ENCODE data around the gene PLCL1. TPM values are rescaled to one million over a fixed set of nuclear protein-coding genes. Genes with fewer than 3 reads are reported as not detected.

Gene PLCL1
- total RNA-seq, 6 donors from 2014 or later, result 5.3 to 17.0 (median 8.1) TPM

GRCh38 chr2:197925204-197925603 lies 120.8 kb downstream of the PLCL1 start:
- ATAC-seq (ENCODE audit: low FRiP score in 2 of 2), result no peak
- Histone ChIP-seq H3K4me3 (no peak overlapping the region), H3K9me3 (no peaks in the 10 kb centered on the region), H3K4me1 (peaks cover 0 to 12% (median 7%) of the 10 kb centered on the region in 4 donors), H3K27me3 (no peaks in the 10 kb centered on the region), H3K27ac (no peak overlapping the region), H3K36me3 (no peaks in the 10 kb centered on the region)
- no peak for DNase-seq
- TF ChIP-seq CTCF (IDR thresholded peaks at IDR 0.05) (no peak), EP300 (IDR thresholded peaks at IDR 0.05) (no peak), POLR2A (IDR thresholded peaks at IDR 0.05) (no peak)

- no peak for TF ChIP-seq EP300 (IDR thresholded peaks at IDR 0.05)
- no peak for TF ChIP-seq POLR2A (IDR thresholded peaks at IDR 0.05)
- no peak for TF ChIP-seq POLR2AphosphoS5 (IDR thresholded peaks at IDR 0.05)
- no peak for TF ChIP-seq CTCF (IDR thresholded peaks at IDR 0.05)
- Histone ChIP-seq H3K27ac (no peak overlapping the region), H3K36me3 (no peaks in the 10 kb centered on the region), H3K9me3 (no peaks in the 10 kb centered on the region), H3K4me3 (no peak overlapping the region), H3K4me1 (peaks cover 0 to 11% (median 7%) of the 10 kb centered on the region in 4 donors), H3K27me3 (no peaks in the 10 kb centered on the region)
- no peak for ATAC-seq (ENCODE audit: low FRiP score in 2 of 2)
- DNase-seq, result no peak
Measured at GRCh38 chr2:197925976-197926375, 121.6 kb downstream of the PLCL1 start.

- Histone ChIP-seq H3K4me3 (no peak overlapping the region), H3K4me1 (peaks cover 0 to 11% (median 7%) of the 10 kb centered on the region in 4 donors), H3K9me3 (no peaks in the 10 kb centered on the region), H3K36me3 (no peaks in the 10 kb centered on the region), H3K27ac (no peak overlapping the region), H3K27me3 (no peaks in the 10 kb centered on the region)
- DNase-seq (no peak), ATAC-seq (ENCODE audit: low FRiP score in 2 of 2) (no peak)
- TF ChIP-seq CTCF (IDR thresholded peaks at IDR 0.05), result no peak
- TF ChIP-seq POLR2AphosphoS5 (IDR thresholded peaks at IDR 0.05), result no peak
- TF ChIP-seq POLR2A (IDR thresholded peaks at IDR 0.05), result no peak
- no peak for TF ChIP-seq EP300 (IDR thresholded peaks at IDR 0.05)
- WGBS, 2 donors, result 82 to 93% methylated on average over 4 of the region's 4 CpGs
Measured at GRCh38 chr2:197926673-197927072, 122.3 kb downstream of the PLCL1 start.

- H3K9me3 ChIP-seq, result no peaks in the 10 kb centered on the region
- DNase-seq, result no peak
- no peak overlapping the region for H3K27ac ChIP-seq
- H3K4me3 ChIP-seq, result no peak overlapping the region
- peaks cover 0 to 11% (median 7%) of the 10 kb centered on the region in 4 donors for H3K4me1 ChIP-seq
- no peak for TF ChIP-seq EP300 (IDR thresholded peaks at IDR 0.05)
- no peak for TF ChIP-seq POLR2AphosphoS5 (IDR thresholded peaks at IDR 0.05)
- TF ChIP-seq CTCF (IDR thresholded peaks at IDR 0.05), result no peak
- TF ChIP-seq POLR2A (IDR thresholded peaks at IDR 0.05), result no peak
- no peak for ATAC-seq (ENCODE audit: low FRiP score in 2 of 2)
- no peaks in the 10 kb centered on the region for H3K27me3 ChIP-seq
- H3K36me3 ChIP-seq, result no peaks in the 10 kb centered on the region
Measured at GRCh38 chr2:197927994-197928393, 123.6 kb downstream of the PLCL1 start.

- Histone ChIP-seq H3K27me3 (no peaks in the 10 kb centered on the region), H3K4me3 (no peak overlapping the region), H3K36me3 (no peaks in the 10 kb centered on the region), H3K4me1 (peaks cover 5 to 11% (median 7%) of the 10 kb centered on the region in 4 donors), H3K27ac (peak overlapping the region in 1 of 4 donors; percentile 21), H3K9me3 (no peaks in the 10 kb centered on the region)
- 72 to 77% methylated on average over 5 of the region's 5 CpGs for WGBS, 2 donors
- no peak for DNase-seq
- TF ChIP-seq EP300 (IDR thresholded peaks at IDR 0.05), result peak in 2 of 4 donors; percentile 37 to 69
- peak; percentile 17 to 74 for TF ChIP-seq POLR2AphosphoS5 (IDR thresholded peaks at IDR 0.05)
- no peak for TF ChIP-seq CTCF (IDR thresholded peaks at IDR 0.05)
- ATAC-seq (ENCODE audit: low FRiP score in 2 of 2), result no peak
Measured at GRCh38 chr2:197929008-197929885, 124.9 kb downstream of the PLCL1 start.
